ENCODE results near the gene CKMT2. TPM values are rescaled to one million over a fixed set of nuclear protein-coding genes. Genes with fewer than 3 reads are reported as not detected.
A peak's percentile ranks its signal among the peaks of the same experiment; 100 is the strongest.

Gene CKMT2
- total and polyA plus RNA-seq, 8 donors = 0.82 to 3.2 (median 1.9) TPM

DNA sequence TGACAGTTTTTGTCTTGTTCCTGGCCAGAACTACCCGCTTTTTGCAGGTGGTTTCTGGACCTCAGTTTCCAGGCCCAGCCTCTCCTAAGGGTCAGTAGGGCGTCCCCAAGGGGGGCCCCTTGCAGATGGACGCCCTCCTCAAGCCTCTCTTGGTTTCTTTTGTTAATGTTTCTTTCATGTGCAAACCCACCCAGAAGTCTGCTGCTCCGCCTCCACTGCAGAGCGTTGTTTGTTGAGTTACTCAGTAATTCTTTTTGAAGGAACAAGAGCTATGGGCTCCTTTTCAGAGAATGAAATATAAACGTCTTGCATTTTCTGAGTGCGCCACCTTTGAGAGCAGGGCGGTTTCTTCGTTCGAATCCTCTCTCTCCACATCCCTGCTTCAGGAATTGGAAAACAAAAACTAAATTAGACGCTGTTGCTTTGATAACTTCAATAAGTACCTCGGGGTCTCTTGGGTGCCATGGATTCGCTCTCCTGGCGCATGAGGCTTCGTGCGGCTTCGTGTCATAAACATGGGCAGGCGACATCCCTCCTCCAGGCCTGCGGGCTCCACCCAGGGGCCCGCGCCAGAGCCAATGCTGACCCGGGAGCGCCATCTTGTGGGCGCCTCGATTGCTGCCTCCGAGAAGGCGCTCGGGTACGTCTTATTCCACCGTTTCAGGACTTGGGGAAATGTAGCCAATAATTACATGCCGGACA is 38.3 kb upstream of the CKMT2 start:
- Histone ChIP-seq H3K9me3 (no peaks in the 10 kb centered on the region), H3K4me3 (no peak overlapping the region), H3K36me3 (no peaks in the 10 kb centered on the region), H3K4me1 (peaks cover 0 to 3% (median 0%) of the 10 kb centered on the region in 3 donors), H3K27ac (no peak overlapping the region), H3K27me3 (no peaks in the 10 kb centered on the region)
- intact Hi-C loops (cut with DNase I) = no loop called here
- WGBS, 2 donors = 24 to 25% methylated on average over 31 of the region's 31 CpGs
- FAIRE-seq (peak; percentile 34), ATAC-seq (peak; percentile 97 to 100 (median 100)), DNase-seq (peak; percentile 50 to 93 (median 80))
- TF ChIP-seq, protein P1, sequence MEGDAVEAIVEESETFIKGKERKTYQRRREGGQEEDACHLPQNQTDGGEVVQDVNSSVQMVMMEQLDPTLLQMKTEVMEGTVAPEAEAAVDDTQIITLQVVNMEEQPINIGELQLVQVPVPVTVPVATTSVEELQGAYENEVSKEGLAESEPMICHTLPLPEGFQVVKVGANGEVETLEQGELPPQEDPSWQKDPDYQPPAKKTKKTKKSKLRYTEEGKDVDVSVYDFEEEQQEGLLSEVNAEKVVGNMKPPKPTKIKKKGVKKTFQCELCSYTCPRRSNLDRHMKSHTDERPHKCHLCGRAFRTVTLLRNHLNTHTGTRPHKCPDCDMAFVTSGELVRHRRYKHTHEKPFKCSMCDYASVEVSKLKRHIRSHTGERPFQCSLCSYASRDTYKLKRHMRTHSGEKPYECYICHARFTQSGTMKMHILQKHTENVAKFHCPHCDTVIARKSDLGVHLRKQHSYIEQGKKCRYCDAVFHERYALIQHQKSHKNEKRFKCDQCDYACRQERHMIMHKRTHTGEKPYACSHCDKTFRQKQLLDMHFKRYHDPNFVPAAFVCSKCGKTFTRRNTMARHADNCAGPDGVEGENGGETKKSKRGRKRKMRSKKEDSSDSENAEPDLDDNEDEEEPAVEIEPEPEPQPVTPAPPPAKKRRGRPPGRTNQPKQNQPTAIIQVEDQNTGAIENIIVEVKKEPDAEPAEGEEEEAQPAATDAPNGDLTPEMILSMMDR (IDR thresholded peaks at IDR 0.05) = peak; percentile 65 to 88 (median 82)

DNA sequence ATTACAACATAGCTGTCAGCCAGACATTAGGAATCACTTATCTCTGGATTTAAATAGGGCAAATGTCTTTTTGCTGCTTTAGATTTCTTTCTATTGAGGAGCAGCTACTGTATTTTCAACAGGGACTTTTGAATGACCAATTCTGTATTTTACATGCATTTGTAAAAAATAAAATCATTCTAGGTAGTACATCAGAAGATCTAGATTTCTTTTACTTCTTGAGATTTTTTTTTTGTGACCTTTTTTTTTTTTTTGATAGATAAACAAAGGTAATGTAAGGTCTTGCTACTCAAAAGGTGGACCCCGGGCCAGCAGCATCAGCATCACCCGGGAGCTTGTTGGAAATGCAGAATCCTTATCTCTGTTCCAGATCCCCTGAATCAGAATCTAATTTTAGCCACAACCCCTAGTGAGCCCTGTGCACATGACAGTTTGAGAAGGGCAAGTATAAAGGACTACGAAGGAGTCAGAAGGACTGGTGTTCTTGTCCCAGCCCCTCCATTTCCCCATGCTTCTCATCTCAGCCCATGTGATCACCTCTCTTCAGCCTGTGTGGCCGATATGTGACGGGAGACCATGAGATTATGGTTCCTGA is 37.7 kb upstream of the CKMT2 start:
- WGBS, 2 donors = 59 to 77% methylated on average over 5 of the region's 5 CpGs

DNA sequence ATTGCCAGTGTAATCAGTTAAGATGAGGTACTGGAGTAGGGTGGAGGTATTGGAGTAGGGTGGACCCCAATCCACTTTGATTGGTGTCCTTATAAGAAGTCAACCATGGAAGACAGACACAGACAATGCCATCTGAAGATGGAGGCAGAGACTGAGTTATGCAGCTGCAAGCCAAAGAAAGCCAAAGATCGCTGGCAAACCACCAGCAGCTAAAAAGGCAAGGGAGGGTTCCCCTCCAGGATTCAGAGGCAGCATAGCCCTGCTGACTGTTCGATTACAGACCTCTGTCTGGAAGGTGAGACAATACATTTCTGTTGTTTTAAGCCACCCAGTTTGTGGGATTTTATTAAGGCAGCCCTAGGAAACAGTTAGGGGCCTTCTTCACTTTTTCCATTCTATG is 30.5 kb upstream of the CKMT2 start:
- intact Hi-C loops (cut with DNase I) = no loop called here
- DNase-seq = no peak
- FAIRE-seq = no peak
- Histone ChIP-seq H3K4me1 (no peaks in the 10 kb centered on the region), H3K9me3 (no peaks in the 10 kb centered on the region), H3K36me3 (no peaks in the 10 kb centered on the region), H3K4me3 (no peak overlapping the region), H3K27me3 (no peaks in the 10 kb centered on the region), H3K27ac (no peak overlapping the region)
- 60 to 76% methylated on average over 2 of the region's 2 CpGs for WGBS, 2 donors
- TF ChIP-seq, protein P1 (IDR thresholded peaks at IDR 0.05) = no peak
- no peak for ATAC-seq

More for the DNA sequence above, 37.7 kb upstream of the CKMT2 start:
- intact Hi-C loops (cut with DNase I) = no loop called here
- Histone ChIP-seq H3K36me3 (no peaks in the 10 kb centered on the region), H3K4me3 (no peak overlapping the region), H3K27me3 (no peaks in the 10 kb centered on the region), H3K9me3 (no peaks in the 10 kb centered on the region), H3K4me1 (peaks cover 0 to 3% (median 0%) of the 10 kb centered on the region in 3 donors), H3K27ac (no peak overlapping the region)
- TF ChIP-seq, protein P1 (IDR thresholded peaks at IDR 0.05) = no peak
- DNase-seq (no peak), ATAC-seq (no peak), FAIRE-seq (no peak)

DNA sequence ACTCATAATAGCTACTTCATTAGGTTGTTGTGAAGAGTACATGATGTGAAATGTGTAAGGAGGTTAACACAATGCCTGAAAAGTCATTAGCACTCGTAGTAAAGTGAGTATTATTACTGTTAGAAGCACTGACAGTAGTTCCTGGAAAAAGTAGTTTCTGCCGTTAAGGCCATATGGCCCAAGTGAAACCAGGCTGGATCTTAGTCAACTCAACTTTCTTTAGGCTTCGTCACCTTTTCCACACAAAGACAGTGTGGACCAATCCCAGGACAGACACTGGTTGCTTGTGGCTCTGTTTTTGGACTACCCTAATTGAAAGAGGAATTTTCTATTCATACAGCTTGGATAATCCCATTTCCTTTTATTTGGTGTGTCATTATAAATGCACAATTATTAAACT is 29.4 kb upstream of the CKMT2 start:
- Histone ChIP-seq H3K27ac (no peak overlapping the region), H3K4me1 (no peaks in the 10 kb centered on the region), H3K27me3 (no peaks in the 10 kb centered on the region), H3K9me3 (no peaks in the 10 kb centered on the region), H3K36me3 (no peaks in the 10 kb centered on the region), H3K4me3 (no peak overlapping the region)
- ATAC-seq = no peak
- WGBS, 2 donors = 82 to 92% methylated on average over 3 of the region's 3 CpGs
- TF ChIP-seq, protein P1 (IDR thresholded peaks at IDR 0.05) = no peak
- intact Hi-C loops (cut with DNase I) = no loop called here
- DNase-seq = no peak
- FAIRE-seq = no peak

DNA sequence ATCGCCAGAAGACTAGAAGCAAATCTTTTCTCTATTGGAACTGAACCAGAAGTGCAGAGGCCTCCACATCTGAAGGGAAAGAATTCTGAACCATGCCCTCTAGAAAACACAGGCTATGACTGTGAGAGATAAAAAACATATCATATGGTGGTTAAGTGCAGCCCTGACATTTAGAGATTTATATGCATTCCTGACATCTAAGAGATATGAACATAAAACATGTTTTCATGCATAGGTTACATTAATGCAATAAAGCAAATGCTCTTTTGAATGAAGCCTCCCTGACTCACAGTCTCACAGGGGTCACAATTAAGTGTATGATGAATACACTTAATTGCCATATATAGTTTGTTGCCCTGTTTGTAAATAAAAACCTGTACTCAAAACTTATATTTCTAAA is 28.9 kb upstream of the CKMT2 start:
- H3K36me3 ChIP-seq = no peaks in the 10 kb centered on the region
- H3K27me3 ChIP-seq = no peaks in the 10 kb centered on the region
- ATAC-seq (no peak), DNase-seq (no peak), FAIRE-seq (no peak)
- 86 to 97% methylated on average over 1 of the region's 1 CpG for WGBS, 2 donors
- intact Hi-C loops (cut with DNase I) = no loop called here
- H3K4me3 ChIP-seq = no peak overlapping the region
- H3K4me1 ChIP-seq = no peaks in the 10 kb centered on the region
- H3K9me3 ChIP-seq = no peaks in the 10 kb centered on the region
- no peak overlapping the region for H3K27ac ChIP-seq
- TF ChIP-seq, protein P1 (IDR thresholded peaks at IDR 0.05) = no peak
